Measurements from ENCODE around the gene LDB2. TPM values are rescaled to one million over a fixed set of nuclear protein-coding genes. Genes with fewer than 3 reads are reported as not detected.

The LDB2 gene
- total RNA-seq, 1 donor: 18.8 TPM

DNA sequence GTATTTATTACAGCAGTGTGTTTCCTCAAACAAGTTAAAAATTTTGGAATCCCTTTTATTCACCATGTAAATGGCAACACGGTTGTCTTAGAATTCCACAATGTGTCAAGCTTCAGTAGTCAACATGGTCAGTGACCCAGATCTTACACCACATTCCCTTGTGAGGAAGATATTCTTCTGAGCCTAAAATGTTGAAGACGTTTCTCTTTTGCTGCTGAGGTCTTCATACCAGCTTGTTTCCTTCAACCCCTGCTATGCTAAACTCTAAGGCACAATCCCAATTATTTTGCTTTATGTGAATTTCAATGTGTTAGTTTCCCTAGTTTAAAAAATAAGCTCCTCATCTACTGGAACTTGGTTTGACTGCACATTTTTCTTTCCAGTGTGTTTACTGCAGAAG lies 17.6 kb upstream of the LDB2 start:
- no peak overlapping the region for H3K27ac ChIP-seq (ENCODE audit: low read depth, low read length)
- no peaks in the 10 kb centered on the region for H3K79me2 ChIP-seq (ENCODE audit: insufficient read depth, low read length)
- H3K4me3 ChIP-seq (ENCODE audit: insufficient read depth, low read length): no peak overlapping the region
- no peaks in the 10 kb centered on the region for H3K27me3 ChIP-seq (ENCODE audit: insufficient read depth, low read length)
- no peaks in the 10 kb centered on the region for H4K20me1 ChIP-seq (ENCODE audit: insufficient read depth, low read length)
- H3K9me3 ChIP-seq (ENCODE audit: low read depth, low read length): no peaks in the 10 kb centered on the region
- H3K36me3 ChIP-seq (ENCODE audit: insufficient read depth, low read length): no peaks in the 10 kb centered on the region
- no peak for DNase-seq (ENCODE audit: insufficient read length, low spot score, missing footprints)
- no peak overlapping the region for H3K4me2 ChIP-seq (ENCODE audit: insufficient read depth, low read length)
- no peak overlapping the region for H2AFZ ChIP-seq (ENCODE audit: low read length)
- TF ChIP-seq, protein P1, sequence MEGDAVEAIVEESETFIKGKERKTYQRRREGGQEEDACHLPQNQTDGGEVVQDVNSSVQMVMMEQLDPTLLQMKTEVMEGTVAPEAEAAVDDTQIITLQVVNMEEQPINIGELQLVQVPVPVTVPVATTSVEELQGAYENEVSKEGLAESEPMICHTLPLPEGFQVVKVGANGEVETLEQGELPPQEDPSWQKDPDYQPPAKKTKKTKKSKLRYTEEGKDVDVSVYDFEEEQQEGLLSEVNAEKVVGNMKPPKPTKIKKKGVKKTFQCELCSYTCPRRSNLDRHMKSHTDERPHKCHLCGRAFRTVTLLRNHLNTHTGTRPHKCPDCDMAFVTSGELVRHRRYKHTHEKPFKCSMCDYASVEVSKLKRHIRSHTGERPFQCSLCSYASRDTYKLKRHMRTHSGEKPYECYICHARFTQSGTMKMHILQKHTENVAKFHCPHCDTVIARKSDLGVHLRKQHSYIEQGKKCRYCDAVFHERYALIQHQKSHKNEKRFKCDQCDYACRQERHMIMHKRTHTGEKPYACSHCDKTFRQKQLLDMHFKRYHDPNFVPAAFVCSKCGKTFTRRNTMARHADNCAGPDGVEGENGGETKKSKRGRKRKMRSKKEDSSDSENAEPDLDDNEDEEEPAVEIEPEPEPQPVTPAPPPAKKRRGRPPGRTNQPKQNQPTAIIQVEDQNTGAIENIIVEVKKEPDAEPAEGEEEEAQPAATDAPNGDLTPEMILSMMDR (IDR thresholded peaks at IDR 0.05; ENCODE audit: extremely low read depth, low read depth, low read length): no peak
- H3K4me1 ChIP-seq (ENCODE audit: insufficient read depth, low read length): no peaks in the 10 kb centered on the region

DNA sequence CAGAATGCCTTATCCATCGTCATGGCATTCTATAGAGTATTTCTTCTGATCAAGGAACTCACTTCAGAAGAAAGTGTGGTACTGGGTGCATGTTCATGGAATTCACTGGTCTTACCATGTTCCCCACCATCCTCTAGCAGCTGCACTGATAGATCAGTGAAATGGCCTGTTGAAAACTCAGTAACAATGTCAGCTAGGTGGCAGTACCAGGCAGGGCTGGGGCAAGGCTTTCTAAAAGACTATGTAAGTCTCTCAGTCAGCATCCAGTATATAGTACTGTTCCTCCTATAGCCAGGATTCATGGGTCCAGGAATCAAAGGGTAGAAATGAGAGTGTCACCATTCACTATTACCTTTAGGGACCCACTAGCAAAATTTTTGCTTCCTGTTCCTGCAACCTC lies 15.8 kb upstream of the LDB2 start:
- Histone ChIP-seq H3K79me2 (ENCODE audit: insufficient read depth, low read length) (no peaks in the 10 kb centered on the region), H3K9me3 (ENCODE audit: low read depth, low read length) (no peaks in the 10 kb centered on the region), H3K4me2 (ENCODE audit: insufficient read depth, low read length) (no peak overlapping the region), H3K4me1 (ENCODE audit: insufficient read depth, low read length) (no peaks in the 10 kb centered on the region), H2AFZ (ENCODE audit: low read length) (peak overlapping the region; percentile 47), H3K4me3 (ENCODE audit: insufficient read depth, low read length) (no peak overlapping the region), H3K36me3 (ENCODE audit: insufficient read depth, low read length) (no peaks in the 10 kb centered on the region), H3K27me3 (ENCODE audit: insufficient read depth, low read length) (no peaks in the 10 kb centered on the region), H3K27ac (ENCODE audit: low read depth, low read length) (peak overlapping the region; percentile 25), H4K20me1 (ENCODE audit: insufficient read depth, low read length) (no peaks in the 10 kb centered on the region)
- TF ChIP-seq, protein P1 (IDR thresholded peaks at IDR 0.05; ENCODE audit: extremely low read depth, low read depth, low read length): peak; percentile 67
- no peak for DNase-seq (ENCODE audit: insufficient read length, low spot score, missing footprints)

DNA sequence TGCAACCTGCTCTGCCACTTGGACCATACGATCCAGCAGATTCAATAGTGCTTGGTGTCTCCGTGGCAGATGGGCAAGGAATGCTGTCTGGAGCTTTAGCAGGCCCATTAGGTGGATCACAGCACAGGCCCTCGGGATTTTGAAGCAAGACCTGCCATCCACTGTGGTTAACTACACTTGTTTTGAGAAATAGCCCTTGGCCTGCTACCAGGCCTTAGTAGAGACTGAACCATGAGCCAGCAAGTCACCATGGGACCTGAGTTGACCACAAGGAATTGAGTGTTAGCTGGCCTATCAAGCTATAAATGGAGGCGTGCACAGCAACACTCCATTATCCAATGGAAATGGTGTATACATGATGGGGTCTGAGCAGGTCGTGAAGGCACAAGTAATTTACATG lies 14.5 kb upstream of the LDB2 start:
- Histone ChIP-seq H3K4me1 (ENCODE audit: insufficient read depth, low read length) (no peaks in the 10 kb centered on the region), H3K79me2 (ENCODE audit: insufficient read depth, low read length) (no peaks in the 10 kb centered on the region), H3K9me3 (ENCODE audit: low read depth, low read length) (no peaks in the 10 kb centered on the region), H2AFZ (ENCODE audit: low read length) (no peak overlapping the region), H3K27me3 (ENCODE audit: insufficient read depth, low read length) (no peaks in the 10 kb centered on the region), H3K36me3 (ENCODE audit: insufficient read depth, low read length) (no peaks in the 10 kb centered on the region), H4K20me1 (ENCODE audit: insufficient read depth, low read length) (no peaks in the 10 kb centered on the region), H3K4me3 (ENCODE audit: insufficient read depth, low read length) (no peak overlapping the region), H3K27ac (ENCODE audit: low read depth, low read length) (no peak overlapping the region), H3K4me2 (ENCODE audit: insufficient read depth, low read length) (no peak overlapping the region)
- DNase-seq (ENCODE audit: insufficient read length, low spot score, missing footprints): no peak
- TF ChIP-seq, protein P1 (IDR thresholded peaks at IDR 0.05; ENCODE audit: extremely low read depth, low read depth, low read length): no peak

DNA sequence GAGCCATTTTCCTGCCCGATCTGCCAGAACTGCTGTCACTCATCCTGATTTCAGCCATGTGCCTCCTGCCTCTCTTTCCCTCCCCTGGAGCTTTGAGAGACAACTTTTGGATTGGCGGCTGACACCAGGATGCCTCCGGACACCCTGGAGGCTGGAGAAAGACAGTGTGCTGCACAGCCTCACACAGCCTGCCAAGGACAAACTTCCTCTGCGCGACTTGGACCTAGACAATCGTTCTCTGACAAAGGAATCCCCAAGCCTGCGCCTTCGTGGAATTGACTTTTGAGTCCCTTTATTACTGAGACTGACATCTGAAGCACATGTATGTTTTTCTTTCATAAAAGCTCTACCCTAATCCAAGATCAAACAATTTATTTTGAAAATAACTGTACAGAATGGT lies 10.8 kb upstream of the LDB2 start:
- Histone ChIP-seq H3K9me3 (ENCODE audit: low read depth, low read length) (no peaks in the 10 kb centered on the region), H4K20me1 (ENCODE audit: insufficient read depth, low read length) (no peaks in the 10 kb centered on the region), H3K36me3 (ENCODE audit: insufficient read depth, low read length) (no peaks in the 10 kb centered on the region), H3K4me3 (ENCODE audit: insufficient read depth, low read length) (no peak overlapping the region), H3K27ac (ENCODE audit: low read depth, low read length) (no peak overlapping the region), H3K79me2 (ENCODE audit: insufficient read depth, low read length) (no peaks in the 10 kb centered on the region), H3K4me1 (ENCODE audit: insufficient read depth, low read length) (no peaks in the 10 kb centered on the region), H3K4me2 (ENCODE audit: insufficient read depth, low read length) (peak overlapping the region; percentile 16), H3K27me3 (ENCODE audit: insufficient read depth, low read length) (no peaks in the 10 kb centered on the region), H2AFZ (ENCODE audit: low read length) (peak overlapping the region; percentile 9)
- TF ChIP-seq, protein P1 (IDR thresholded peaks at IDR 0.05; ENCODE audit: extremely low read depth, low read depth, low read length): no peak
- no peak for DNase-seq (ENCODE audit: insufficient read length, low spot score, missing footprints)

Measured in osteoblast (primary cell).